Loucy (cell line): ENCODE data around the gene STK38L.

Experiments used
- H2AFZ ChIP-seq: fragments of 200-600 bp; sonication (generic); 2 replicates; pipeline ENCODE4 v1.6.0; 2016; ENCODE audit warnings: antibody characterized with exemption, mild to moderate bottlenecking, low read length, moderate library complexity
- H3F3A ChIP-seq: fragments of 200-600 bp; 2 replicates; pipeline ENCODE4 v1.6.0; 2016; ENCODE audit warnings: antibody characterized with exemption, low read depth, mild to moderate bottlenecking
- H3K27me3 ChIP-seq: fragments of 200-600 bp; sonication (generic); 2 replicates; pipeline ENCODE4 v1.6.1; 2014; ENCODE audit warnings: low read length, mild to moderate bottlenecking; ENCODE audit not compliant: insufficient read depth, poor library complexity, severe bottlenecking
- H3K36me3 ChIP-seq: fragments of 200-600 bp; sonication (generic); 2 replicates; pipeline ENCODE4 v1.6.1; 2016; ENCODE audit warnings: low read length; ENCODE audit not compliant: insufficient read depth
- H3K4me1 ChIP-seq: fragments of 200-600 bp; sonication (generic); 2 replicates; pipeline ENCODE4 v1.5.1; 2014; ENCODE audit warnings: low read length, mild to moderate bottlenecking; ENCODE audit not compliant: insufficient read depth, poor library complexity, severe bottlenecking
- H3K4me2 ChIP-seq: fragments of 200-600 bp; sonication (generic); 2 replicates; pipeline ENCODE4 v1.6.0; 2014; ENCODE audit warnings: antibody characterized with exemption, low read length, low read depth, mild to moderate bottlenecking; ENCODE audit not compliant: poor library complexity, severe bottlenecking
- H3K4me3 ChIP-seq: fragments of 200-600 bp; sonication (generic); 2 replicates; pipeline ENCODE4 v1.5.1; 2014; ENCODE audit warnings: low read length, mild to moderate bottlenecking, mixed read lengths; ENCODE audit not compliant: poor library complexity, severe bottlenecking
- H3K79me2 ChIP-seq: fragments of 200-600 bp; sonication (generic); 2 replicates; pipeline ENCODE4 v1.6.1; 2014; ENCODE audit warnings: low read length; ENCODE audit not compliant: insufficient read depth
- H3K9ac ChIP-seq: fragments of 200-600 bp; sonication (generic); 2 replicates; pipeline ENCODE4 v1.6.0; 2014; ENCODE audit warnings: mild to moderate bottlenecking, low read depth, low read length, moderate library complexity; ENCODE audit not compliant: poor library complexity, severe bottlenecking
- H3K9me2 ChIP-seq: fragments of 200-600 bp; sonication (generic); replicated peaks from 2 replicates; pipeline ENCODE4 v1.6.1; 2016; ENCODE audit warnings: low read depth, low read length, mixed read lengths
- H3K9me3 ChIP-seq: fragments of 200-600 bp; sonication (generic); 2 replicates; pipeline ENCODE4 v1.6.1; 2014; ENCODE audit warnings: mild to moderate bottlenecking, antibody characterized with exemption, low read length, low read depth; ENCODE audit not compliant: insufficient read depth
- H4K20me1 ChIP-seq: fragments of 200-600 bp; sonication (generic); 2 replicates; pipeline ENCODE4 v1.6.0; 2014; ENCODE audit warnings: antibody characterized with exemption, low read length, mild to moderate bottlenecking; ENCODE audit not compliant: insufficient read depth, poor library complexity, severe bottlenecking
- EZH2phosphoT487 ChIP-seq: fragments of 200-600 bp; IDR thresholded peaks from 2 replicates; pipeline ENCODE4 v1.6.1; 2018; ENCODE audit warnings: antibody characterized with exemption, mild to moderate bottlenecking, moderate library complexity, borderline replicate concordance
- TF ChIP-seq, protein P1 (sequence below): fragments of 200-600 bp; sonication (generic); conservative IDR thresholded peaks from 2 replicates; pipeline ENCODE4 v1.5.1; 2014; ENCODE audit warnings: mild to moderate bottlenecking, antibody characterized with exemption, low read length

STK38L gene

DNA sequence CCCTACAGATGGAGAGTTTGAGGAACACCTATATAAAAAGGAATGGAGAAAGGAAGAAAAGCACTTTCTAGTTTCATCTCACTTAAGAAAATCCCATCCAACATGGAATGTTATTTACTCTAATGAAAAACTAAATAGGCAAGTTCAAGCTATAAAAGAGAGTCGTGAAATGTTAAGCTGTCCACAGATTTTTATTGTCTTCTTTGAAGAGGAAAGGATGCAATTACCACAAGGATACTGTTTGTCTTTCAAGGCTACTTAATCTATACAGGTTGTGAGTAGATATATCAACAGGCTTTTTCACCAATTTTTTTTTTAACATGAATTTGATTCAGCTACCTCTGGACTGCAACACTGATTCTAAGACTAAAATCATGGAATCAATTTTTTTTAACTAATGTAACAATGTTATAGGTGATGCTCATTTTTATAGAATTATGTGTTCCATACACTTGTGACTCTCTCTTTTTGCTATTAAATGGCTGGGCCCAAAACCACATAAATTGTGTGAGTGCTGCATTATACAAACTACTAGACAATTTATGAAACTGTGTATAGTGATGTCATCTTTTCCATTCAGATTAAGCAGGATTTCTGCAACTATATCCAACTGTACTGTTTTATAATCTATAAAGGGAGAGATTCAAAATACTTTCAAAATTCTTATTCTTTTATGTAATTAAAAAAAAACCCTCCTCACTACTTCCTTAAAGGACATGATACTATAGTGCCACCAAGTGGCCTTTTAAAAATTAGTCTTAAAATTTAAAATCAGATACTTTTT lies 61.8 kb downstream of the STK38L start:
- H2AFZ ChIP-seq, result no peak overlapping the region
- no peak overlapping the region for H3K4me2 ChIP-seq
- H3K4me3 ChIP-seq, result no peak overlapping the region
- H3K79me2 ChIP-seq, result no peaks in the 10 kb centered on the region
- TF ChIP-seq EZH2phosphoT487, result no peak
- TF ChIP-seq, protein P1, sequence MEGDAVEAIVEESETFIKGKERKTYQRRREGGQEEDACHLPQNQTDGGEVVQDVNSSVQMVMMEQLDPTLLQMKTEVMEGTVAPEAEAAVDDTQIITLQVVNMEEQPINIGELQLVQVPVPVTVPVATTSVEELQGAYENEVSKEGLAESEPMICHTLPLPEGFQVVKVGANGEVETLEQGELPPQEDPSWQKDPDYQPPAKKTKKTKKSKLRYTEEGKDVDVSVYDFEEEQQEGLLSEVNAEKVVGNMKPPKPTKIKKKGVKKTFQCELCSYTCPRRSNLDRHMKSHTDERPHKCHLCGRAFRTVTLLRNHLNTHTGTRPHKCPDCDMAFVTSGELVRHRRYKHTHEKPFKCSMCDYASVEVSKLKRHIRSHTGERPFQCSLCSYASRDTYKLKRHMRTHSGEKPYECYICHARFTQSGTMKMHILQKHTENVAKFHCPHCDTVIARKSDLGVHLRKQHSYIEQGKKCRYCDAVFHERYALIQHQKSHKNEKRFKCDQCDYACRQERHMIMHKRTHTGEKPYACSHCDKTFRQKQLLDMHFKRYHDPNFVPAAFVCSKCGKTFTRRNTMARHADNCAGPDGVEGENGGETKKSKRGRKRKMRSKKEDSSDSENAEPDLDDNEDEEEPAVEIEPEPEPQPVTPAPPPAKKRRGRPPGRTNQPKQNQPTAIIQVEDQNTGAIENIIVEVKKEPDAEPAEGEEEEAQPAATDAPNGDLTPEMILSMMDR, result peak; percentile 62
- no peaks in the 10 kb centered on the region for H3K9me2 ChIP-seq
- no peaks in the 10 kb centered on the region; the same call in 1 of the 2 replicates for H3F3A ChIP-seq
- H3K9ac ChIP-seq, result peak overlapping the region; percentile 14
- no peaks in the 10 kb centered on the region for H3K9me3 ChIP-seq
- H3K4me1 ChIP-seq, result peaks cover 26% of the 10 kb centered on the region
- H3K27me3 ChIP-seq, result no peaks in the 10 kb centered on the region
- no peaks in the 10 kb centered on the region for H3K36me3 ChIP-seq
- no peaks in the 10 kb centered on the region for H4K20me1 ChIP-seq

DNA sequence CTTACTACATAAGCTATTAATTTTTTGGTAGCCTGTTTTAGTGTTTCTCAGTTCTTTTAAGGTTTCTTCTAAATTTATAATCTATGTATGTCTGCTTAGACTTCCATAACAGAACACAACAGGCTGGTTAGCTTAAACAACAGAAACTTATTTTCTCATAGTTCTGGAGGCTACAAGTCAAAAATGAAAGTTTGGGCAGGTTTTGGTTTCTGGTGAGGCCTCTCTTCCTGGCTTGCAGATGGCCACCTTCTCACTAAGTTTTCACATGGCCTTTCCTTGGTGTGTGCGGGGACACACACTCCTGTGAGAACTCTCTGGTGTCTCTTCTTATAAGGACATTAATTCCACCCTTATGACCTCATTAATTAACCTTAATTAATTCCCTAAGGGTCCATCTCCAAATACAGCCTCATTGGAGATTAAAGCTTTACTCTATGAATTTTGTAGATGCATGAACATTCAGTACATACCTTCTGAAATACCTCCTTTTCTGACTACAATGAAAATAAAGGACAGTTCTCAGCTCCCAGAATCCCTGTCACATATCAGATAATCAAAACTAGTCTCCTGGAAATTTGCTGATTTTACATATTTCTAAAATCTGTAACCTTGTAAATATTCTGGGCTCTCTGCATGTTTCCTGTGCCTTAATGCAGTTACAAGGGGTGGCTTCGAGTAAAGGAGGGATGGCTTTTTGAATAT lies 65.4 kb downstream of the STK38L start:
- Histone ChIP-seq H3F3A (no peaks in the 10 kb centered on the region; the same call in 1 of the 2 replicates), H3K36me3 (no peaks in the 10 kb centered on the region), H3K79me2 (no peaks in the 10 kb centered on the region), H4K20me1 (no peaks in the 10 kb centered on the region), H3K9me2 (no peaks in the 10 kb centered on the region), H2AFZ (peak overlapping the region; percentile 80), H3K27me3 (no peaks in the 10 kb centered on the region), H3K4me3 (no peak overlapping the region), H3K4me1 (peaks cover 26% of the 10 kb centered on the region), H3K4me2 (peak overlapping the region; percentile 30), H3K9me3 (no peaks in the 10 kb centered on the region), H3K9ac (no peak overlapping the region)
- TF ChIP-seq, protein P1, result no peak
- no peak for TF ChIP-seq EZH2phosphoT487

DNA sequence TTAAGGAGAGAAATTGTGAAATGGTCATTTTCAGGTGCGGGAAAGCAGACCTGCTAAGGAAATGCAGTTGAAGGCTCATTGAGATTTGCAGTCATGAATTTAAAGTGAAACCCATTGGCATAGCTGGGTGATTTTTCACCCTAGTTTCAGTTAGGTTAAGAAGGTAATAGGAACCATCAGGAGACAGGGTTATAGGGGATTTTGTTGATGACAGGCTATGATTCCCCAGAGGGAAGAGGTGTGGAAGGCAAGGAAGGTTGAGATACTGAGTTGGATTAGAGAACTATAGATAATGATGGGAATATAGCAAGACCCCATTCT lies 65.9 kb downstream of the STK38L start:
- Histone ChIP-seq H3K4me1 (peaks cover 25% of the 10 kb centered on the region), H3K9me3 (no peaks in the 10 kb centered on the region), H4K20me1 (no peaks in the 10 kb centered on the region), H3K27me3 (no peaks in the 10 kb centered on the region), H3K9me2 (no peaks in the 10 kb centered on the region), H3K4me3 (no peak overlapping the region), H3K4me2 (no peak overlapping the region), H2AFZ (peak overlapping the region; percentile 80), H3K79me2 (no peaks in the 10 kb centered on the region), H3F3A (no peaks in the 10 kb centered on the region; the same call in 1 of the 2 replicates), H3K9ac (no peak overlapping the region), H3K36me3 (no peaks in the 10 kb centered on the region)
- TF ChIP-seq EZH2phosphoT487, result no peak
- TF ChIP-seq, protein P1, result no peak
